OCI-LY7 (cell line): ENCODE measurements around the gene STARD3. TPM values are rescaled to one million over a fixed set of nuclear protein-coding genes. Genes with fewer than 3 reads are reported as not detected.

Experiments used
- BruUV-seq: library from RNA; stranded (reverse); fragments of 400-500 nt; replicated peaks from 2 replicates; lab custom pipeline; 2021; lab: Mats Ljungman, UMichigan
- CTCF ChIA-PET: fragments of 300-600 bp; sonication (Branson Sonifier 250); formaldehyde crosslinking; loops from one replicate; lab custom pipeline; 2022; ENCODE audit warnings: antibody characterized with exemption; ENCODE audit not compliant: unreplicated experiment; lab: Charles Lee
- POLR2A ChIA-PET: fragments of 300-600 bp; sonication (Branson Sonifier 250); formaldehyde crosslinking; loops from one replicate; lab custom pipeline; 2022; ENCODE audit warnings: antibody characterized with exemption; lab: Charles Lee
- DNase-seq: peaks from one replicate; pipeline ENCODE4 v3.0.0-alpha.2; 2015; ENCODE audit warnings: low spot score
- H2AFZ ChIP-seq: fragments of 200-600 bp; sonication (generic), shearing (Covaris generic); 2 replicates; pipeline ENCODE4 v1.6.1; 2014; ENCODE audit warnings: mild to moderate bottlenecking, antibody characterized with exemption, low read length, moderate library complexity
- H3K27ac ChIP-seq: fragments of 200-600 bp; sonication (generic); 2 replicates; pipeline ENCODE4 v1.5.1; 2014; ENCODE audit warnings: mixed run types, low read depth, mild to moderate bottlenecking, moderate library complexity, low read length, inconsistent platforms; ENCODE audit not compliant: poor library complexity, severe bottlenecking
- H3K36me3 ChIP-seq: fragments of 200-600 bp; sonication (generic); 2 replicates; pipeline ENCODE4 v1.6.1; 2014; ENCODE audit warnings: mild to moderate bottlenecking, antibody characterized with exemption, low read length, moderate library complexity, mixed read lengths; ENCODE audit not compliant: insufficient read depth
- H3K4me1 ChIP-seq: fragments of 200-600 bp; sonication (generic); 2 replicates; pipeline ENCODE4 v1.5.1; 2014; ENCODE audit warnings: mild to moderate bottlenecking, low read length; ENCODE audit not compliant: insufficient read depth, poor library complexity, severe bottlenecking
- H3K4me2 ChIP-seq: fragments of 200-600 bp; sonication (generic); 2 replicates; pipeline ENCODE4 v1.6.1; 2014; ENCODE audit warnings: mild to moderate bottlenecking, low read length
- H3K4me3 ChIP-seq: fragments of 200-600 bp; sonication (generic); 2 replicates; pipeline ENCODE4 v1.5.1; 2014; ENCODE audit warnings: mild to moderate bottlenecking, low read depth, low read length; ENCODE audit not compliant: poor library complexity, severe bottlenecking
- H3K79me2 ChIP-seq: fragments of 200-600 bp; sonication (generic); 2 replicates; pipeline ENCODE4 v1.6.1; 2016; ENCODE audit warnings: low read depth, mild to moderate bottlenecking, low read length, moderate library complexity, mixed read lengths; ENCODE audit not compliant: insufficient read depth
- H3K9me2 ChIP-seq: fragments of 200-600 bp; sonication (generic); 2 replicates; pipeline ENCODE4 v1.6.1; 2016; ENCODE audit warnings: mild to moderate bottlenecking, low read length, mixed read lengths; ENCODE audit not compliant: insufficient read depth
- H3K9me3 ChIP-seq: fragments of 200-600 bp; sonication (generic); 2 replicates; pipeline ENCODE4 v1.6.1; 2014; ENCODE audit warnings: mild to moderate bottlenecking, mixed run types, low read length, mixed read lengths
- H4K20me1 ChIP-seq: fragments of 200-600 bp; sonication (generic); 2 replicates; pipeline ENCODE4 v1.6.1; 2014; ENCODE audit warnings: mild to moderate bottlenecking, antibody characterized with exemption, low read length, moderate library complexity, mixed read lengths; ENCODE audit not compliant: insufficient read depth
- EZH2phosphoT487 ChIP-seq: fragments of 200-600 bp; sonication (generic); IDR thresholded peaks from 2 replicates; pipeline ENCODE4 v1.6.1; 2018; ENCODE audit warnings: low read depth, borderline replicate concordance, mild to moderate bottlenecking, mixed run types, antibody characterized with exemption, low read length, moderate library complexity, mixed read lengths
- intact Hi-C: fragments of 100-400 bp; cut with micrococcal nuclease; formaldehyde crosslinking; loops from one replicate; pipeline ENCODE4 v1.10.0; 2022; ENCODE audit not compliant: unreplicated experiment
- total RNA-seq, 2 experiments: library from RNA; depleted of rRNA in 1 of 2; stranded (reverse); fragments of >200 nt in 1 of 2; shearing (Covaris generic) in 1 of 2; gene quantifications; 2 replicates each; pipeline ENCODE4 v1.2.3, GENCODE V29; 2014 to 2022
- TF ChIP-seq, protein P1 (sequence below): fragments of 200-600 bp; sonication (generic); conservative IDR thresholded peaks from 2 replicates; pipeline ENCODE4 v1.5.1; 2014; ENCODE audit warnings: mild to moderate bottlenecking, antibody characterized with exemption, low read length, moderate library complexity, mixed read lengths

STARD3 gene
- total RNA-seq, 2 experiments from 2014 or later, result 36.5 to 54.2 TPM

DNA sequence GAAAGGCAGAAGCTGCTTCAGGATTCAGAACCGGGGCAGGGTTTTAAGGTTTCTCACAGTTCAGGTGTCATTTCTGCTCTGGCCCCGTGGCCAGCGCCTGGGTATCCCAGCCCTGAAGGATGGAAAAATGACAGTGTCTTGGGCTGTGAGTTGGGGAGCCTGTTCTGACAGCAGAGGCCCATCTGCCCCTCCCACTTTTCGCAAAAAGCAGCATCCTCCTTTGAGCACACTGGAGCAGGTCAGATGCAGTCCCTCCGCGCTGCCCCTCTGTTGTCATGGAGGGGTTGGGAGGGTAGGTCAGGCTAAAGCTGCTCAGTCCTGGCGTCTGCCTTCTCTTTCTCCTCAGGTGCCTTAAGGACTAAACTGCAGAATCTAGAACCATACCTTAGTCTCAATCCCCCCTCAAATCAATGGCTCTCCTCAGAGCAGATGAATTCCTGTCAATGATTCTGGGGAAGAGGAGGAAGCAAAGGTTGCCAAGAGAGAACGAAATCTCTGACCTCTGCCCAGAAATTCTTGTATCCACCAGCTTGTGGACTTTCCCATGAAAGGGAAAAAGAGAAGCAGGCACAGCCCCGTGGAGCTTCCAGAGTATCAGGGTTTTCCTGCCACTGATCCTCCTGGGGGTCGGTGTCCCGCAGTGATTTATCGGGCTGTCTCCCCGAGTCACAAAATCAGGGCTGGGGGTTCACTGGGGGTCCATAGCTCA, 36.5 kb upstream of the STARD3 start:
- POLR2A ChIA-PET, result no interaction called here

DNA sequence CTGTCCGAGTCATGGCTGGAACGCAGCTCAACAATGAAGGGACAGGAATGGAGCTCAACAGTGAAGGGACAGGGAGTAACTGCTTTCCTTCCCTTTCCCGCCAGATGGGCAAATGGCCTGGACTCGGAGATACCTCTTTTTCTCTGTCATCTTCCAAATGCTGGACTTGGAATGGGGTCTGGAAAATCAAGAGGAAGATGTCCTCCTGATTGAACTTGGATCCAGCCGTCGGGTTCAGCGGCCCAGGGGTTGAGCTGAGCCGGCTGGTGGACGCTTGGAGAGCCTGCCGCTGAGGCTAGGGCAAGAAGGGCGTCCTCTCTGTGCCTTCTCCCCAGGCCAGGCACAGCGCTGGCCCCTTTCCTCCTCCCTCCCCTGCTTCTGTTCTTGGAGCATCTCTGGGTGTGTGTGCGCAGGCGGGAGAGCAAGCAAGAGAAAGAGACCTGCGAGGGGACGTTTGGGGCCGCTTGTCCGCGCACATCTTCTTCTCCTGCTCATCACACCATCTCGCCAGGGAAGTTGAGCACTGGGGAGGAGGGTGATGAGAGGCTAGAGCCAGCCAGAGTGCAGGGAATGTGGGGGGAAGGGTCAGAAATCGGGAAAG, 35.8 kb upstream of the STARD3 start:
- no peaks in the 10 kb centered on the region for H3K36me3 ChIP-seq
- intact Hi-C loops, result no loop called here
- H3K27ac ChIP-seq, result no peak overlapping the region
- H3K4me2 ChIP-seq, result no peak overlapping the region
- BruUV-seq, result no TSS peak
- H3K9me3 ChIP-seq, result no peaks in the 10 kb centered on the region
- no peaks in the 10 kb centered on the region for H3K9me2 ChIP-seq
- no peak overlapping the region for H3K4me3 ChIP-seq
- no peaks in the 10 kb centered on the region for H4K20me1 ChIP-seq
- TF ChIP-seq, protein P1, sequence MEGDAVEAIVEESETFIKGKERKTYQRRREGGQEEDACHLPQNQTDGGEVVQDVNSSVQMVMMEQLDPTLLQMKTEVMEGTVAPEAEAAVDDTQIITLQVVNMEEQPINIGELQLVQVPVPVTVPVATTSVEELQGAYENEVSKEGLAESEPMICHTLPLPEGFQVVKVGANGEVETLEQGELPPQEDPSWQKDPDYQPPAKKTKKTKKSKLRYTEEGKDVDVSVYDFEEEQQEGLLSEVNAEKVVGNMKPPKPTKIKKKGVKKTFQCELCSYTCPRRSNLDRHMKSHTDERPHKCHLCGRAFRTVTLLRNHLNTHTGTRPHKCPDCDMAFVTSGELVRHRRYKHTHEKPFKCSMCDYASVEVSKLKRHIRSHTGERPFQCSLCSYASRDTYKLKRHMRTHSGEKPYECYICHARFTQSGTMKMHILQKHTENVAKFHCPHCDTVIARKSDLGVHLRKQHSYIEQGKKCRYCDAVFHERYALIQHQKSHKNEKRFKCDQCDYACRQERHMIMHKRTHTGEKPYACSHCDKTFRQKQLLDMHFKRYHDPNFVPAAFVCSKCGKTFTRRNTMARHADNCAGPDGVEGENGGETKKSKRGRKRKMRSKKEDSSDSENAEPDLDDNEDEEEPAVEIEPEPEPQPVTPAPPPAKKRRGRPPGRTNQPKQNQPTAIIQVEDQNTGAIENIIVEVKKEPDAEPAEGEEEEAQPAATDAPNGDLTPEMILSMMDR, result no peak
- TF ChIP-seq EZH2phosphoT487, result no peak
- DNase-seq, result no peak
- no peak overlapping the region for H2AFZ ChIP-seq
- ChIA-PET CTCF (no interaction called here), POLR2A (no interaction called here)
- no peaks in the 10 kb centered on the region for H3K79me2 ChIP-seq
- H3K4me1 ChIP-seq, result peaks cover 14% of the 10 kb centered on the region

More for the DNA sequence above, 36.5 kb upstream of the STARD3 start:
- no peak overlapping the region for H3K4me2 ChIP-seq
- TF ChIP-seq, protein P1, result no peak
- no peak for TF ChIP-seq EZH2phosphoT487
- H3K4me3 ChIP-seq, result no peak overlapping the region
- intact Hi-C loops, result no loop called here
- no peaks in the 10 kb centered on the region for H4K20me1 ChIP-seq
- H3K4me1 ChIP-seq, result peaks cover 14% of the 10 kb centered on the region
- no peaks in the 10 kb centered on the region for H3K36me3 ChIP-seq
- no peaks in the 10 kb centered on the region for H3K79me2 ChIP-seq
- no peaks in the 10 kb centered on the region for H3K9me3 ChIP-seq
- CTCF ChIA-PET, result no interaction called here
- H3K27ac ChIP-seq, result no peak overlapping the region
- H2AFZ ChIP-seq, result no peak overlapping the region
- BruUV-seq, result no TSS peak
- DNase-seq, result no peak
- no peaks in the 10 kb centered on the region for H3K9me2 ChIP-seq
